ENCODE data around the gene DDX5.

- TF ChIP-seq, protein P1, sequence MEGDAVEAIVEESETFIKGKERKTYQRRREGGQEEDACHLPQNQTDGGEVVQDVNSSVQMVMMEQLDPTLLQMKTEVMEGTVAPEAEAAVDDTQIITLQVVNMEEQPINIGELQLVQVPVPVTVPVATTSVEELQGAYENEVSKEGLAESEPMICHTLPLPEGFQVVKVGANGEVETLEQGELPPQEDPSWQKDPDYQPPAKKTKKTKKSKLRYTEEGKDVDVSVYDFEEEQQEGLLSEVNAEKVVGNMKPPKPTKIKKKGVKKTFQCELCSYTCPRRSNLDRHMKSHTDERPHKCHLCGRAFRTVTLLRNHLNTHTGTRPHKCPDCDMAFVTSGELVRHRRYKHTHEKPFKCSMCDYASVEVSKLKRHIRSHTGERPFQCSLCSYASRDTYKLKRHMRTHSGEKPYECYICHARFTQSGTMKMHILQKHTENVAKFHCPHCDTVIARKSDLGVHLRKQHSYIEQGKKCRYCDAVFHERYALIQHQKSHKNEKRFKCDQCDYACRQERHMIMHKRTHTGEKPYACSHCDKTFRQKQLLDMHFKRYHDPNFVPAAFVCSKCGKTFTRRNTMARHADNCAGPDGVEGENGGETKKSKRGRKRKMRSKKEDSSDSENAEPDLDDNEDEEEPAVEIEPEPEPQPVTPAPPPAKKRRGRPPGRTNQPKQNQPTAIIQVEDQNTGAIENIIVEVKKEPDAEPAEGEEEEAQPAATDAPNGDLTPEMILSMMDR (IDR thresholded peaks at IDR 0.05): no peak
- TF ChIP-seq POLR2A (IDR thresholded peaks at IDR 0.05): no peak
Measured at GRCh38 chr17:64515829-64516228, 9.7 kb upstream of the DDX5 start.

Measured in right lobe of liver (tissue), 4 donors.